Breast epithelium (tissue), 4 donors: Measurements from ENCODE around the gene CTDSP2. TPM values are rescaled to one million over a fixed set of nuclear protein-coding genes. Genes with fewer than 3 reads are reported as not detected.
A peak's percentile ranks its signal among the peaks of the same experiment; 100 is the strongest.

Source experiments
- DNase-seq, 2 donors: peaks; one replicate each; pipeline ENCODE4 v3.0.0-alpha.2; 2019; ENCODE audit warnings: low spot score in 2 of 2
- H3K27ac ChIP-seq, 2 donors: fragments of 200-600 bp; sonication (generic) in 1 of 2; one replicate each; pipeline ENCODE4 v1.5.1; 2016 to 2019; ENCODE audit warnings: mild to moderate bottlenecking in 1 of 2
- H3K27me3 ChIP-seq, 2 donors: fragments of 200-600 bp; sonication (generic) in 1 of 2; one replicate each; pipeline versions ENCODE4 v1.5.1 to v1.6.0; 2017 to 2019; ENCODE audit warnings: control low read depth in 1 of 2, mild to moderate bottlenecking in 1 of 2
- H3K36me3 ChIP-seq: fragments of 200-600 bp; one replicate; pipeline ENCODE4 v1.5.1; 2019
- H3K4me1 ChIP-seq, 2 donors: fragments of 200-600 bp; sonication (generic); one replicate each; pipeline ENCODE4 v1.5.1; 2016 to 2019; ENCODE audit warnings: control low read depth in 1 of 2
- H3K4me3 ChIP-seq, 3 donors: fragments of 200-600 bp; sonication (generic); 1 replicate in 2 of 3; 2 replicates in 1 of 3; pipeline ENCODE4 v1.5.1; 2016 to 2019; ENCODE audit warnings: mild to moderate bottlenecking in 3 of 3, moderate library complexity in 2 of 3
- H3K9me3 ChIP-seq, 2 donors: fragments of 200-600 bp; sonication (generic) in 1 of 2; one replicate each; pipeline ENCODE4 v1.5.1; 2016 to 2019; ENCODE audit warnings: control low read depth in 1 of 2
- CTCF ChIP-seq, 3 donors: fragments of 450-650 bp; IDR thresholded peaks; one replicate each; pipeline ENCODE4 v1.5.1; 2016 to 2017; ENCODE audit warnings: antibody characterized with exemption in 3 of 3, mild to moderate bottlenecking in 3 of 3, moderate library complexity in 3 of 3
- POLR2A ChIP-seq: fragments of 450-650 bp; IDR thresholded peaks from one replicate; pipeline ENCODE4 v1.6.1; 2016; ENCODE audit warnings: antibody characterized with exemption, mild to moderate bottlenecking, moderate library complexity
- POLR2AphosphoS5 ChIP-seq, 3 donors: sonication (generic); formaldehyde crosslinking; IDR thresholded peaks; one replicate each; pipeline ENCODE4 v1.6.1; 2017; ENCODE audit warnings: antibody characterized with exemption in 3 of 3
- intact Hi-C: fragments of 100-400 bp; cut with DNase I; formaldehyde crosslinking; loops from one replicate; pipeline ENCODE4 v1.15.1; 2023; ENCODE audit warnings: low total_unique reads
- total RNA-seq, 3 donors: library from RNA; depleted of rRNA; stranded (reverse); fragments of >200 nt; gene quantifications; one replicate each; pipeline ENCODE4 v1.1.0, GENCODE V29; 2016

Gene CTDSP2
- total RNA-seq, 3 donors from 2014 or later: 144 to 175 (median 167) TPM

DNA sequence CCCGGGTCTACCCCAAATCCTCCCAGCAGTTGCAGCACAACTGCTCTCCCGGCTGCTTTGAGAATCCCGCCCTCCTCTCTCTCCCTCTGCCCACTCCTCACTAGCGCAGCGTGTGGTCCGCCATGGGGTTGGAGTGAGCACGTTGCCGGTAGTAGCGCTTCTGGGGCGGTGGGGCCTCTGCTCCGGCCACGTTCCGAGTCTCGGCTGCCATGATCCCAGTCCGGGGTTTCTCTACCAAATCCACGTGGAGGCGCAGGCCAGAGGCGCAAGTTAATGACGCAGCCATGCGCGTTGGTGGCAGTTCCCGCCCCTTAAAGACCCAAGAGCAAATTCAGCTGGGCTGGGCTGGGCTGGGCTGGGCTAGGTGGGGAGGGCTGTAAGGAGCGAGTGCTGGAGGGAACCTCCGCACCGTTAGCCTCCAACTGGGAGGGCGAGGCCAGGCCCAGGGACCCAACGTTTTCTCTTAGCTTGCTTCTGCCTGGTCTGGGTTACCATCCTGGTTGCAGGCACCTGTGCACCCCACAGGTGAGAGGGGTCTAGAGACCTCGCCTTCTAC is 74.6 kb downstream of the CTDSP2 start, which contains the start of gene METTL1:
TSS of gene METTL1 (minus strand) at position 233 of the 556 bp plus-strand sequence. CDS start at position 211, 22 bp downstream.
- no peaks in the 10 kb centered on the region for H3K36me3 ChIP-seq
- H3K4me3 ChIP-seq: peak within 1 kb of the TSS; percentile 71 to 88 (median 85)
- intact Hi-C loops: no loop called here
- no peaks in the 10 kb centered on the region for H3K27me3 ChIP-seq
- H3K27ac ChIP-seq: peak within 1 kb of the TSS; percentile 94 to 96
- H3K9me3 ChIP-seq: no peaks in the 10 kb centered on the region
- peak; percentile 93 to 94 for DNase-seq
- peak in 1 of 3 donors; percentile 13 for TF ChIP-seq CTCF (IDR thresholded peaks at IDR 0.05)
- peak; percentile 77 to 91 (median 88) for TF ChIP-seq POLR2AphosphoS5 (IDR thresholded peaks at IDR 0.05)
- no peak for TF ChIP-seq POLR2A
- peaks cover 0 to 4% of the 10 kb centered on the region in 2 donors for H3K4me1 ChIP-seq

GRCh38 chr12:57771236-57771872 is 75.2 kb downstream of the CTDSP2 start:
- peak; percentile 81 to 83 for DNase-seq
- Histone ChIP-seq H3K27me3 (no peaks in the 10 kb centered on the region), H3K9me3 (no peaks in the 10 kb centered on the region), H3K4me3 (peak overlapping the region; percentile 71 to 88 (median 85)), H3K4me1 (peaks cover 4 to 5% of the 10 kb centered on the region in 2 donors), H3K36me3 (no peaks in the 10 kb centered on the region), H3K27ac (peak overlapping the region; percentile 94 to 96)
- no peak for TF ChIP-seq POLR2A
- no peak for TF ChIP-seq POLR2AphosphoS5 (IDR thresholded peaks at IDR 0.05)
- no peak for TF ChIP-seq CTCF (IDR thresholded peaks at IDR 0.05)
- intact Hi-C loops: no loop called here

- H3K27ac ChIP-seq: peak overlapping the region in 1 of 2 donors; percentile 94
- intact Hi-C loops: no loop called here
- no peak for DNase-seq
- peaks cover 4 to 8% of the 10 kb centered on the region in 2 donors for H3K4me1 ChIP-seq
- H3K36me3 ChIP-seq: no peaks in the 10 kb centered on the region
- no peaks in the 10 kb centered on the region for H3K9me3 ChIP-seq
- H3K27me3 ChIP-seq: peaks cover 0 to 4% of the 10 kb centered on the region in 2 donors
- TF ChIP-seq CTCF (IDR thresholded peaks at IDR 0.05): no peak
- no peak for TF ChIP-seq POLR2A
- no peak for TF ChIP-seq POLR2AphosphoS5 (IDR thresholded peaks at IDR 0.05)
- no peak overlapping the region for H3K4me3 ChIP-seq
These were observed 75.8 kb downstream of the CTDSP2 start for GRCh38 chr12:57770734-57771133.

Other genes with a start within 250 kb of the CTDSP2 start
- 10 to 100 TPM in 2 of 3 donors, 1 to 10 TPM in 1; 3.0 to 35.1 (median 25.9) TPM for gene DTX3, start 241.9 kb downstream of the CTDSP2 start, total RNA-seq
- 10 to 100 TPM in 2 of 3 donors, 1 to 10 TPM in 1; 8.3 to 28.2 (median 19.2) TPM for gene ARHGEF25, start 235.3 kb downstream of the CTDSP2 start, total RNA-seq
- 1 to 10 TPM; 1.1 to 2.6 (median 1.2) TPM for gene B4GALNT1, start 213.5 kb downstream of the CTDSP2 start, total RNA-seq
- 100 to 1,000 TPM; 184 to 431 (median 213) TPM for gene OS9, start 152.6 kb downstream of the CTDSP2 start, total RNA-seq
- gene AGAP2, start 108.0 kb downstream of the CTDSP2 start, total RNA-seq: 1 to 10 TPM; 1.2 to 1.8 (median 1.6) TPM
- gene TSPAN31, start 101.7 kb downstream of the CTDSP2 start, total RNA-seq: 100 to 1,000 TPM in 1 of 3 donors, 10 to 100 TPM in 2; 55.5 to 107 (median 73.1) TPM
- 100 to 1,000 TPM; 105 to 136 (median 109) TPM for gene CDK4, start 94.4 kb downstream of the CTDSP2 start, total RNA-seq
- gene MARCHF9, start 91.6 kb downstream of the CTDSP2 start, total RNA-seq: 1 to 10 TPM; 6.9 to 9.8 (median 7.5) TPM
- 1 to 10 TPM in 1 of 3 donors, under 1 TPM in 2; 0.33 to 2.2 (median 0.48) TPM for gene CYP27B1, start 79.7 kb downstream of the CTDSP2 start, total RNA-seq
- 10 to 100 TPM in 1 of 3 donors, 1 to 10 TPM in 2; 4.8 to 12.6 (median 8.2) TPM for gene METTL1, start 74.6 kb downstream of the CTDSP2 start, total RNA-seq
- 10 to 100 TPM; 15.7 to 18.1 (median 16.5) TPM for gene EEF1AKMT3, start 74.1 kb downstream of the CTDSP2 start, total RNA-seq
- gene TSFM, start 63.9 kb downstream of the CTDSP2 start, total RNA-seq: 10 to 100 TPM; 17.9 to 30.8 (median 27.2) TPM
- 10 to 100 TPM in 1 of 3 donors, 1 to 10 TPM in 2; 3.8 to 17.7 (median 8.8) TPM for gene AVIL, start 28.0 kb downstream of the CTDSP2 start, total RNA-seq
- 10 to 100 TPM in 2 of 3 donors, 1 to 10 TPM in 1; 6.4 to 33.1 (median 13.4) TPM for gene ATP23, start 94.8 kb upstream of the CTDSP2 start, total RNA-seq